ENCODE measurements around the gene PLEKHG3. TPM values are rescaled to one million over a fixed set of nuclear protein-coding genes. Genes with fewer than 3 reads are reported as not detected.

Gene PLEKHG3
- total RNA-seq, 1 donor, result 11.2 TPM

- no peak overlapping the region for H3K4me3 ChIP-seq (ENCODE audit: low read depth, low read length)
- DNase-seq (ENCODE audit: low read depth), result no peak
- no peak for TF ChIP-seq CTCF (IDR thresholded peaks at IDR 0.05; ENCODE audit: insufficient read depth, low read depth, low read length)
These were observed 23.9 kb downstream of the PLEKHG3 start for GRCh38 chr14:64728106-64728505.

DNA sequence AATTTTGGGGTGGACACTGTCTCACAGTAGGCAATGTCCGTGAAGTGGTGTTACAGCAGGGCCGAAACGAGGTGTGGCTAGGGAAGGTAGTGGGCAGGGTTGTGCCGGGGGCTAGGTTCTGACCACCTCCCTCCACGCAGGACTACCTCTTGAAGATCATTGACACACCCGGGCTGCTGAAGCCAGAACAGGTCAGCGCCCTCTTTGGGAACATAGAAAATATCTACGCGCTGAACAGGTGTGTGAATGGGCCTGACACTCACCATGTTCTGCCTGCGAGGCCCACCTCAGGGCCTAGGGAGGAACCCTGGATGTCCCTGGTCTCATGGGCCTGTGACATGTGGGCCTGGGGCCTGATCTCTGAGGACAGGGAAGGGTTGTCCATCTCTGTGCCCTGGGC is 24.6 kb downstream of the PLEKHG3 start:
- H3K4me3 ChIP-seq (ENCODE audit: low read depth, low read length), result no peak overlapping the region
- no peak for DNase-seq (ENCODE audit: low read depth)
- no peak for TF ChIP-seq CTCF (IDR thresholded peaks at IDR 0.05; ENCODE audit: insufficient read depth, low read depth, low read length)

- no peak for TF ChIP-seq CTCF (IDR thresholded peaks at IDR 0.05; ENCODE audit: insufficient read depth, low read depth, low read length)
- peak; percentile 72 for DNase-seq (ENCODE audit: low read depth)
- no peak overlapping the region for H3K4me3 ChIP-seq (ENCODE audit: low read depth, low read length)
These were observed 25.3 kb downstream of the PLEKHG3 start for GRCh38 chr14:64729386-64730060.

DNA sequence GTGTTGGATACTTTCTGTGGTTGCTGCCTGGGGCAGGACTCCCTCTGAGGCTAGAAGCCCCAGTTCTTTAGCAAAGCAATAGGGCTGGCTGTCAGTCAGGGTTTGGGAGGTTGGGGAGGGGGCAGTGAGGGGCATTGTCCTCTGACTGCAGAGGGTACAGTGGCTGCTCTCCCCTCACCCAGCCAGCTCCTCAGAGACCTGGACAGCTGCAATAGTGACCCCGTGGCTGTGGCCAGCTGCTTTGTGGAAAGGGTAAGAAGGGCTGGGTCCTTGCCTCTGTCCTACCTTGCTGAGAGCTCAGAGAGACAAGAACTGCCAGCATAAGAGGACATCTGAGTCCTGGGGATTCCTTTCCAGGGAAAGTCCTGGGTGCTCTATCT is 25.8 kb downstream of the PLEKHG3 start:
- DNase-seq (ENCODE audit: low read depth), result no peak
- no peak for TF ChIP-seq CTCF (IDR thresholded peaks at IDR 0.05; ENCODE audit: insufficient read depth, low read depth, low read length)
- H3K4me3 ChIP-seq (ENCODE audit: low read depth, low read length), result no peak overlapping the region

- no peak overlapping the region for H3K4me3 ChIP-seq (ENCODE audit: low read depth, low read length)
These were observed 26.5 kb downstream of the PLEKHG3 start for GRCh38 chr14:64730681-64731080.

DNA sequence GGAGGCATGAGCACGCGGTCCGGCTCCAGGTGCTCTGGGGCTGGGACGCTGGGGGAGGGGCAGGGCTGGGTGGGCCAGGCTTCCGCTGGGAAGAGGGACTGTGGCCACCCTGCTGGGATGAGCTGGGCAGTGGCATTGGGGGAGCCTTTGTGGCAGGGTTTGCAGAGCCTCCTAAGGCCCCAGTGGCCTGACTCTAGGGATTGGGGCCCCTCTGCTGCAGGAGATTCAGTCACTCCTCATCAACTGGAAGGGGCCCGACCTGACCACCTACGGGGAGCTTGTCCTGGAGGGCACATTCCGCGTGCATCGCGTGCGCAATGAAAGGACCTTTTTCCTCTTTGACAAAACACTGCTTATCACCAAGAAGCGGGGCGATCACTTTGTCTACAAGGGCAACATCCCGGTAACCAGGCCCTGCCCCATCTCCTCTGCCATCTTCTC is 26.9 kb downstream of the PLEKHG3 start:
- no peak overlapping the region for H3K4me3 ChIP-seq (ENCODE audit: low read depth, low read length)
- DNase-seq (ENCODE audit: low read depth), result no peak
- TF ChIP-seq CTCF (IDR thresholded peaks at IDR 0.05; ENCODE audit: insufficient read depth, low read depth, low read length), result no peak

More at GRCh38 chr14:64730681-64731080, 26.5 kb downstream of the PLEKHG3 start:
- DNase-seq (ENCODE audit: low read depth), result no peak
- TF ChIP-seq CTCF (IDR thresholded peaks at IDR 0.05; ENCODE audit: insufficient read depth, low read depth, low read length), result no peak

DNA sequence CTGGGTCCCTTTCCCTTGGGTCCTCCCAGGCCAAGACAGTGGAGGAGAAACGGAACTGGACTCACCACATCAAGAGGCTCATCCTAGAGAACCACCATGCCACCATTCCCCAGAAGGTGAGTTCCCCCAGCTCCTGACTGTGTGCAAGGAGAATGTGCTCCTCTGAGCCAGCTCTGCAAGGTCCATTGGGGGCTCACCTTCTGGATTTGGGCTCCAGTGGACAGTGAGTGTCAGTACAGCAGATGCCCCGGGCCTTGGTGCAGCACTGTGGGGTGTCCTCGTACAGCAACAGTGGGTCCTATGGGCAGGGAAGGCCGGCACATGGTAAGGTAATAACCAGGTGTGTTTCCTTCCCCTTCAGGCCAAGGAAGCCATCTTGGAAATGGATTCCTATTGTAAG is 27.8 kb downstream of the PLEKHG3 start:
- H3K4me3 ChIP-seq (ENCODE audit: low read depth, low read length), result no peak overlapping the region
- TF ChIP-seq CTCF (IDR thresholded peaks at IDR 0.05; ENCODE audit: insufficient read depth, low read depth, low read length), result no peak
- DNase-seq (ENCODE audit: low read depth), result no peak
